MCF 10A (cell line): ENCODE results near the gene SHROOM3. TPM values are rescaled to one million over a fixed set of nuclear protein-coding genes. Genes with fewer than 3 reads are reported as not detected.
A peak's percentile ranks its signal among the peaks of the same experiment; 100 is the strongest.

Experiments
- BruUV-seq: library from RNA; stranded (reverse); fragments of 400-500 nt; replicated peaks from 2 replicates; lab custom pipeline; 2021; lab: Mats Ljungman, UMichigan
- CTCF ChIA-PET: fragments of 300-600 bp; sonication (Branson Sonifier 250); formaldehyde crosslinking; extraction: SDS; loops from one replicate; lab custom pipeline; 2021; ENCODE audit warnings: antibody characterized with exemption, inconsistent platforms; lab: Yijun Ruan, JAX
- POLR2A ChIA-PET: fragments of 300-600, 350-650 bp; sonication (Branson Sonifier 250); formaldehyde crosslinking; extraction: SDS; loops from one replicate; lab custom pipeline; 2020; ENCODE audit warnings: antibody characterized with exemption, inconsistent platforms; lab: Yijun Ruan, JAX
- DNase-seq: peaks from one replicate; pipeline ENCODE4 v3.0.0-alpha.2; 2018; ENCODE audit not compliant: unreplicated experiment
- H3K27ac Mint-ChIP-seq: one replicate; pipeline ENCODE4 v1.8.0; 2022; ENCODE audit warnings: mild to moderate bottlenecking, low read depth, mixed read lengths; ENCODE audit not compliant: unreplicated experiment
- H3K27me3 Mint-ChIP-seq: one replicate; pipeline ENCODE4 v1.8.0; 2022; ENCODE audit warnings: mixed read lengths; ENCODE audit not compliant: insufficient read depth, unreplicated experiment
- H3K36me3 Mint-ChIP-seq: one replicate; pipeline ENCODE4 v1.8.0; 2022; ENCODE audit warnings: mild to moderate bottlenecking, moderate library complexity, mixed read lengths; ENCODE audit not compliant: insufficient read depth, unreplicated experiment
- H3K4me1 Mint-ChIP-seq: one replicate; pipeline ENCODE4 v1.8.0; 2022; ENCODE audit warnings: mixed read lengths; ENCODE audit not compliant: insufficient read depth, unreplicated experiment
- H3K4me3 Mint-ChIP-seq: one replicate; pipeline ENCODE4 v1.8.0; 2022; ENCODE audit warnings: mild to moderate bottlenecking, moderate library complexity, mixed read lengths; ENCODE audit not compliant: unreplicated experiment
- H3K9me3 Mint-ChIP-seq: one replicate; pipeline ENCODE4 v1.8.0; 2022; ENCODE audit warnings: mixed read lengths; ENCODE audit not compliant: unreplicated experiment
- CTCF ChIP-seq: fragments of 200-600 bp; IDR thresholded peaks from one replicate; pipeline ENCODE4 v1.8.0; 2022; ENCODE audit warnings: antibody characterized with exemption, mild to moderate bottlenecking; ENCODE audit not compliant: unreplicated experiment
- intact Hi-C: fragments of 100-400 bp; cut with micrococcal nuclease; formaldehyde crosslinking; loops from 2 replicates; pipeline ENCODE4 v1.14.1; 2022
- total RNA-seq: library from RNA; stranded (reverse); gene quantifications from 2 replicates; pipeline ENCODE4 v1.2.3, GENCODE V29; 2022

SHROOM3 gene
- total RNA-seq, 1 experiment from 2014 or later, result 20.7 TPM

- no peak for TF ChIP-seq CTCF
- POLR2A ChIA-PET, result no interaction called here
- intact Hi-C loops, result no loop called here
- Mint-ChIP-seq H3K4me3 (no peak overlapping the region), H3K27me3 (no peaks in the 10 kb centered on the region), H3K4me1 (no peaks in the 10 kb centered on the region), H3K9me3 (peaks cover 8% of the 10 kb centered on the region), H3K27ac (no peak overlapping the region), H3K36me3 (peaks cover 6% of the 10 kb centered on the region)
- DNase-seq, result no peak
- no TSS peak for BruUV-seq
- CTCF ChIA-PET, result no interaction called here
These were observed 387.3 kb downstream of the SHROOM3 start for GRCh38 chr4:76822303-76822702.

GRCh38 chr4:76823495-76823894 lies 388.5 kb downstream of the SHROOM3 start:
- Mint-ChIP-seq H3K4me1 (no peaks in the 10 kb centered on the region), H3K27ac (no peak overlapping the region), H3K9me3 (peaks cover 6% of the 10 kb centered on the region), H3K27me3 (no peaks in the 10 kb centered on the region), H3K36me3 (peaks cover 6% of the 10 kb centered on the region), H3K4me3 (no peak overlapping the region)
- BruUV-seq, result no TSS peak
- POLR2A ChIA-PET, result no interaction called here
- no peak for DNase-seq
- TF ChIP-seq CTCF, result no peak
- intact Hi-C loops, result no loop called here
- CTCF ChIA-PET, result no interaction called here

- H3K27me3 Mint-ChIP-seq, result no peaks in the 10 kb centered on the region
- no peak for DNase-seq
- peaks cover 6% of the 10 kb centered on the region for H3K36me3 Mint-ChIP-seq
- H3K4me1 Mint-ChIP-seq, result peaks cover 10% of the 10 kb centered on the region
- intact Hi-C loops, result no loop called here
- CTCF ChIA-PET, result no interaction called here
- peak overlapping the region; percentile 47 for H3K27ac Mint-ChIP-seq
- no peaks in the 10 kb centered on the region for H3K9me3 Mint-ChIP-seq
- BruUV-seq, result no TSS peak
- POLR2A ChIA-PET, result interaction anchor here (0.6 kb wide), 2 partner anchors 165 to 744 kb away, joined by 3 read pairs; no protein-coding TSS in a partner anchor
- H3K4me3 Mint-ChIP-seq, result no peak overlapping the region
- no peak for TF ChIP-seq CTCF
These were observed 395.6 kb downstream of the SHROOM3 start for GRCh38 chr4:76830612-76830963.

- Mint-ChIP-seq H3K4me3 (no peak overlapping the region), H3K4me1 (peaks cover 10% of the 10 kb centered on the region), H3K27me3 (no peaks in the 10 kb centered on the region), H3K27ac (peak overlapping the region; percentile 47), H3K9me3 (no peaks in the 10 kb centered on the region), H3K36me3 (peaks cover 6% of the 10 kb centered on the region)
- POLR2A ChIA-PET, result interaction anchor here (0.6 to 0.9 kb wide), 4 partner anchors 56 to 743 kb away, joined by 3 read pairs; no protein-coding TSS in a partner anchor
- CTCF ChIA-PET, result no interaction called here
- DNase-seq, result peak; percentile 88
- no peak for TF ChIP-seq CTCF
- intact Hi-C loops, result no loop called here
- BruUV-seq, result no TSS peak
These were observed 396.1 kb downstream of the SHROOM3 start for GRCh38 chr4:76830964-76831703.
